GM23248 (cell line): Measurements from ENCODE around the gene TCF4.

ENCODE experiments used
- EZH2 ChIP-seq: fragments of 200-600 bp; sonication (generic); IDR thresholded peaks from 2 replicates; pipeline ENCODE4 v1.6.1; 2018; ENCODE audit warnings: antibody characterized with exemption, mild to moderate bottlenecking; ENCODE audit not compliant: insufficient read depth, poor library complexity, severe bottlenecking
- EZH2phosphoT487 ChIP-seq: fragments of 200-600 bp; sonication (generic); IDR thresholded peaks from 2 replicates; pipeline ENCODE4 v1.6.1; 2018; ENCODE audit warnings: antibody characterized with exemption, moderate library complexity, mild to moderate bottlenecking, low read depth; ENCODE audit not compliant: insufficient read depth

DNA sequence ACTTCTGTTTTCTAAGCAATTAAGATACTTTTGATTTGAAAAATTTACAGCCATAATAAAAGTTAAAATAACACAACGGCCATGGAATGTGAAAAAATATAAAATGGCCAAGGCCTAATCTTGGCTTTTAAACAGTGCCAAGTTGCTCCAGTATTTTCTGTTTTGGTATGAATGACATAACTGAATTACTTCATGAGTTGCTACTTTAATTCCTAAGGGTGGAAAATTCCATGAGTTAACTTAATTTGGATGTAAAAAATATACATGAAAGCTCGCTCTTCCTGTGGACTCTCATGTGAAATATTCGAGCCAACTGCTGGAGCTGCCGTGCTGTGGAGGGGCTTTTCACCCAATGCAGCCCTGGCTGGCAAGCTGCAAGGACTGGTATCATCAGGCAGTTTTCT lies 342.8 kb downstream of the TCF4 start:
- TF ChIP-seq EZH2 (no peak), EZH2phosphoT487 (no peak)
